Mammary epithelial cell (primary cell): ENCODE data around the gene JPH3.

Experiments used
- CTCF ChIP-seq, 2 donors: IDR thresholded peaks in 1 of 2; conservative IDR thresholded peaks in 1 of 2; 2 replicates each; pipeline ENCODE4 v1.5.1; 2011 to 2012; ENCODE audit warnings: inconsistent platforms in 2 of 2, low read length in 2 of 2, mild to moderate bottlenecking in 2 of 2, control low read depth in 1 of 2, low read depth in 1 of 2; ENCODE audit not compliant: insufficient read depth in 1 of 2; ENCODE audit errors: extremely low read depth in 1 of 2
- EZH2 ChIP-seq: IDR thresholded peaks from 2 replicates; pipeline ENCODE4 v1.6.1; 2012; ENCODE audit warnings: low read length, inconsistent platforms, borderline replicate concordance

- no peak for TF ChIP-seq EZH2
- no peak for TF ChIP-seq CTCF (conservative IDR thresholded peaks at IDR 0.05 in 1 of 2, IDR thresholded peaks at IDR 0.05 in 1 of 2; ENCODE audit: extremely low read depth in 1 of 2, insufficient read depth in 1 of 2, low read depth in 1 of 2, low read length in 2 of 2)
Observed at GRCh38 chr16:87669672-87670071, 67.4 kb downstream of the JPH3 start.
